Superior temporal gyrus (tissue), 1 donor: Measurements from ENCODE around the gene KCNC3.

Source experiments
- DNase-seq: peaks from one replicate; pipeline ENCODE4 v3.0.0-alpha.2; 2016; ENCODE audit errors: extremely low spot score

The KCNC3 gene

DNA sequence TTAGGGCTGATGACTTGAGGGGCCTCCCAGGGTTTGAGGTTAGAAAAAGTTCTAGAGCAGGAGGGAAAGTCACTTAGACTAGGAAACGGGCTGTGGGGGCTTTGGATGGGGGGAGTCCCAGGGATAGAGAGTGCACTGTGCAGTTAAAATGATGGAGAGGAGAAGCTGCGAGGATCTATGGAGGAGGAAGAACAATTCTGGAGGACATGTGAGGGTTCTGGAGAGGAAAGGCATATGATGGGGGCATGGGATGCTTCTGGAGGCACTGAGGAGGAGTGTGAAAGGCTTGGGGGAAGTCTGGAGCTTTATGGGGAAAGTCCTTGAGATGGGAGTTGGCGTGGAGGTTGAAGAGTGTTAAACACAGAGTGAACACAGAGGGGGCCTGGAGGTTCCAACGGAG, 2.2 kb downstream of the KCNC3 start:
- DNase-seq = no peak

DNA sequence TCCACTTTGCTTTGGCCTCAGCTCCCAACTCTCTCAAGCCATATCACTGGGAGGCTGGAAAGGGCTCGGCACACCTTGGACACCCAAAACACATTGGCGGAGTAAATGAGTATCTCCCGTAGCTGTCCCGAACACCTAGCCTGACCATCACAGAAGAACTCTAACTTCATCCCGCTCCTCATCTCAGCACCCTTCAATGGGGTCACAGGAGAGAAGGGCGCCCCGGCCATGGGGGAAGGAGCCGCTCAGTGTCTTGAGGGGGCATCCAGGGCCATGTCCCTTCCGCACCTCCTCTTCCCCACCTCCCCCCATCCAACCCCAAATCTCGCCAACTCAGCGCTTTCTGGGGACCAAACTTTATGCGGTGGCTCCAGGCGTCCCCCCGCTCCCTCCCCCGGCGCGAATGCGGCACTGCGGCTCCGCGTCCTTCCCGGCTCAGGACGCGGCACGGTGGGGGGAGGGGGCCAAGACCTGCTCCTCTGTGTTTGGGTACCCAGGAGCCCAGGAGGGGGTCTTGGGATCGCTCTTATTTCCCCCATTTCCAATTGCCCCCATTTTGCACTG, 3.0 kb downstream of the KCNC3 start:
- no peak for DNase-seq

- DNase-seq = peak; percentile 72
These were observed 3.7 kb downstream of the KCNC3 start for GRCh38 chr19:50325310-50326100.

DNA sequence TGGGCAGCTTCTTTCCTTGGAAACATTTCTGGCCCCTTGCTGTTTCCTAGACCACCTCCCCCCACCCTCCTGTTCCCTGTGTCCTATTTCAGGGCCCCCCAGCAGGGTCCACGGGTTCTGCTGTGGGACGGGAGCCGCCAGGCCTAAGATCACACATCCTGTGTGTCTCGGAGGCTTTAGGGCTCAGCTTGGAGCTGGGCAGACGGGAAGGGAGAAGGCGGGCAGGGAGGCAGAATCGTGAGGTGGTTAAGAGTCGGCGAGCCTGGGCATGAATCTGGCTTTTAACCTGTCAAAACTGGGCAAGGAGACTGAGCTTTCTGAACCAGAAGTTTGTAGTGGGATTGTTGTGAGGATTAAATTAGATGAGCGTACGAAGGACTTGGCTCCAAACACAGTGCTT, 4.8 kb downstream of the KCNC3 start:
- DNase-seq = no peak

- DNase-seq = no peak
These were observed 5.4 kb downstream of the KCNC3 start for GRCh38 chr19:50323782-50324133.

DNA sequence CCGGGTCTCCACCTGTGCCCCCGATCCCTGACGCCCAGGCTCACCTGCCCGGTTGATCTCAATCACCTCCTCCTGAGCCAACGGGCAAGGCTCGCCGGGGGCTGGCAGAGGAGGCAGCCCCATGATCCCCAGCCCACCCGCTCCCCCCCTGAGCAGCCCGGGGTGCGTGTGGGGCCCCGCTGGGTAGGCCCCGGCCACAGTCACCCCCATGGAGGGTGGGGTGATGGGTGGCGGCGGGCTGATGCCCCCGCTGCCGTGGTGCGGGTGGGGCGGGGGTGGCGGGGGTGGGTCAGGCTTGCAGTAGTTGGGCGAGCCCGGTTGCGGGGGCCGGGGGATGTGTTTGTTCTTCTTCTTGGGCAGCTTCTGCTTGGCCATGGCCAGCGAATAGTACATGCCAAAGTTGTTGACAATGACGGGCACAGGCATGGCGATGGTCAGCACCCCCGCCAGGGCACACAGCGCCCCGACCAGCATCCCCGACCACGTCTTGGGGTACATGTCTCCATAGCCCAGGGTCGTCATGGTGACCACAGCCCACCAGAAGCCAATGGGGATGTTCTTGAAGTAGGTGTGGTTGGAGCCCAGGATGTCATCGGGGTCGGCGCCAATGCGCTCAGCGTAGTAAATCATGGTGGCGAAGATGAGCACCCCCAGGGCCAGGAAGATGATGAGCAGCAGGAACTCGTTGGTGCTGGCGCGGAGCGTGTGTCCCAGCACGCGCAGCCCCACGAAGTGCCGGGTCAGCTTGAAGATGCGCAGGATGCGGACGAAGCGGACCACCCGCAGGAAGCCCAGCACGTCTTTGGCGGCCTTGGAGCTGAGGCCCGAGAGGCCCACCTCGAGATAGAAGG, 6.0 kb downstream of the KCNC3 start:
- DNase-seq = no peak

DNA sequence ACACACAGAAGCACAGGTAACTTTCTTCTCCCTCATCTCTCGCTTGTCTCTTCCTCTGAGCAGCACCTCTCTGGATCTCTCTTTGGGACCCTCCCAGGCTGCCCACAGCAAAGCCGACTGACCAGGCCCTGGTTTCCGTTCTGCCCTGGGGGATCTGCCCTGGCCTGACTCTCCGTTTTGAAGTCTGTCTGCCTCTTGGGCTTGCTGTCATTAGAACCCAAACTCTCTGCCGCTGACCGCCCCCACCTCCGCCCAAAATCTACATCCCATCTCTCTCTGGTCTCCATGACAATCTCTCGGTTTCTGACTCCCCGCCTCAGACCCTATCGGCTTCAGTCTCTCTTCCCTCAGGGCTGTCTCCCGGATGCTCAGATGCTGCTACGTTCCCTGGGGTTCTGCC, 6.9 kb downstream of the KCNC3 start:
- DNase-seq = no peak

GRCh38 chr19:50321831-50322230, 7.3 kb downstream of the KCNC3 start:
- no peak for DNase-seq

- DNase-seq = no peak
These were observed 8.6 kb downstream of the KCNC3 start for GRCh38 chr19:50320596-50320995.

GRCh38 chr19:50320051-50320450, 9.1 kb downstream of the KCNC3 start:
- no peak for DNase-seq

DNA sequence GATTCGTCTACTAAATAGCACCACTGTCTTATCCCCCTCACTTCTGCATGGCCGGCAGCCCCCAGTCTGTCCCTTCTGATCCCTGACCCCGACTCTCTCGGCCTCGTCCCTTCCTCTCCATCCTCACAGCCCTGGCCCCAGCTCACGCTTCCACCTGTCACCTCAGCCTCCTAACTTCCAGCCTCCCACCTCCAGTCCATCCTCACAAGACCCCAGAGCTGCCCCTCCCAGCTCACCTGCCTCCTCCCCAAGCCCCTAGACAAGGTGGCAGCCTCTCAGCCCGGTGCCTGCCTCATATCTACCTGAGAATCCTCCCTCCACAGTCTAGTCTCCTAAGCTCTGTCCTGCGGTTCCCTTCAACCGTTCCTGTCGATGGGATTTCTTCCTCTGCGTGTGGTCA, 10.0 kb downstream of the KCNC3 start:
- DNase-seq = no peak

DNA sequence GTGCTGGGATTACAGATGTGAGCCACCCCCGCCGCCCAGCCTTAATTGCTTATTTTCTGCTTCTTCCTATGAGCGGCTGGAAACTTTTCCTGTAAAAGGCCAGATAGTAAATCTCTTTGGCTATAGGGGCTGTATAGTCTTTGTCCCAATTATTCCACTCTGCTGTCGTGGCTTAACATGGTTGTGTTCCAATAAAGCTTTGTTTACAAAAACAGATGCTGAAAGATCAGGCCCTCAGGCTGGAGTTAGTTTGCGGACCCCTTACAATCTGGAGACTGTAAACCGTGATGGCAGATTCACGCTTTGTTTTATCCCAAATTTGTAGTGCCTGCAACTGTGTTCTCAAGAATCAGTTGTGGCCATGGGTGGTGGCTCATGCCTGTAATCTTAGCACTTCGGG, 10.7 kb downstream of the KCNC3 start:
- DNase-seq = no peak

DNA sequence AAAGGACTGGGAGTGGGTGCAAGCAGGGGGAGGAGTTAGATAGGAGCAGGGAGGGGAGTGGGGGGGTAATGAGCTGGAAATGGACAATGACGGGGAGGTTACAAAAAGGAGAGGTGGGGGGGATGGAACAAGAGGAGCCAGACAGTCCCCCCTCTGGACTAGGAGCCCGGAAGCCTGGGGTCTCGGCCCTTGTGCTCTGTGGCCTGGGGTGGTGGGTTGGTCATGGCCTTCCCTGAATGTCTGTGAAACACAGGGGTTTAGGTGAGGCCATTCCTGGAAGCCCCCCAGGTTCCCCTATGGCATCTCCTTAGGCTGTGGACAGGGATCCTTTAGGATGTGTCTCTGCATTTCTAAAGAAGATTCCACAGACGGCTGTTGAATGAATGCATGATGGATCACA, 12.1 kb downstream of the KCNC3 start:
- DNase-seq = no peak

GRCh38 chr19:50315773-50316448, 13.3 kb downstream of the KCNC3 start:
- no peak for DNase-seq

DNA sequence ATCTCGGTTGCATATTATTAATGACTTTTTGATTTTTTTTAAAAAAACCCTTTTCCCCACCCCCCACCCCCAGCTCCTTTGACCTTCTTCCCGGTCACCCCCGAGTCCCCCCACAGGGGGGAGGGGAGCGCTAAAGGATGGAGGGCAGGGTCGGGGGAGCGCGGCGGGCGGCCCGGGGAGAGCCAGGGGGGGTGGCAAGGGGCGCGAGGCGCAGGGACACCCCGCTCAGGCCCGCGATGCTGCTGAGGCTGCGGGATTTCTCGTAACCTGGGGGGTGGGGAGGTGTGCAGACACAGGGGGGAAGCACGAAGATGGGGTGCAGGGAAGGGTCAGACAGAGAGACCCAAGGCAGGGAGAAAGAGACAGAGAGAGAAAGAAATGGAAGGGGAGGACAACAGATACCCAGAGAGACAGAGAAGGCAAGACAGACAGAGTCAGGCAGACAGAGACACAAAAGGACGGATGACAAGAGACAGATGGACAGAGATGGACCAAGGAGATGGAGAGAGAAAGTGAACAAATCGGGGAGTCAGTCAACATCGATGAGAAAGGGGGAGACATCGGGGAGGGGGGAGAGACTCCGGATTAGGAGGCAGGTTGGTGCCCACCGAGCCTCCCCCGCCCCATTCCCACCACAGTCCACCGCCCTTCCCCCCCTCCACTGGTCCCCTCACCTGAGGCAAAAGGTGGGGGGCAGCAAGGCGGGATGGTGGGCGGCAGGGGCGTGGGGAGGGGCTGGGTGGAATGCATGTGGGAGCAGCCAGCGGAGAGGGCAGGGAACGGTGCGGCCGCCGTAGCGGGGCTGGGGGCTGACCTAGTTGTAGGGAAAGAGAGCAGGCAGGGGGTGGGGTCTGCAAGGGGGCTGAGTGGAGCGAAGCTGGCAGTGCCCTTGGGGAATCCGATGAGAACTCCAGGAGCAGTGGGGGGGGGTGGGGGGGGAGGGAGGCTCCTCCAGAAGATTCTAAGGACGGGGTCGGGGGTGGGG, 14.2 kb downstream of the KCNC3 start:
- no peak for DNase-seq

GRCh38 chr19:50313812-50314536, 15.2 kb downstream of the KCNC3 start:
- DNase-seq = no peak

- no peak for DNase-seq
These were observed 16.0 kb downstream of the KCNC3 start for GRCh38 chr19:50312967-50313811.

- DNase-seq = no peak
These were observed 17.2 kb downstream of the KCNC3 start for GRCh38 chr19:50311723-50312635.
